Caki2 (cell line): ENCODE measurements around the gene GABRR1. TPM values are rescaled to one million over a fixed set of nuclear protein-coding genes. Genes with fewer than 3 reads are reported as not detected.
A peak's percentile ranks its signal among the peaks of the same experiment; 100 is the strongest.
"Not testable (repeated sequence)": the region's sequence is repeated elsewhere in the genome, so short reads cannot be mapped to it uniquely, and the experiment has no call there.

Source experiments
- DNase-seq: peaks from one replicate; pipeline ENCODE4 v3.0.0-alpha.2; 2015; ENCODE audit warnings: low read depth
- in situ Hi-C: cut with HindIII; loops from 2 replicates; pipeline ENCODE4 v1.10.0; 2016; ENCODE audit warnings: low sequenced_read_pairs, low pct_unique_long_range_greater_than_20kb, mixed read lengths
- total RNA-seq: library from RNA; depleted of rRNA; stranded (reverse); fragments of >200 nt; shearing (Covaris generic); gene quantifications from 2 replicates; pipeline ENCODE4 v1.2.3, GENCODE V29; 2014; ENCODE audit warnings: low replicate concordance; rRNA removed

Gene GABRR1
- total RNA-seq, 1 experiment from 2014 or later: 0.61 TPM

DNA sequence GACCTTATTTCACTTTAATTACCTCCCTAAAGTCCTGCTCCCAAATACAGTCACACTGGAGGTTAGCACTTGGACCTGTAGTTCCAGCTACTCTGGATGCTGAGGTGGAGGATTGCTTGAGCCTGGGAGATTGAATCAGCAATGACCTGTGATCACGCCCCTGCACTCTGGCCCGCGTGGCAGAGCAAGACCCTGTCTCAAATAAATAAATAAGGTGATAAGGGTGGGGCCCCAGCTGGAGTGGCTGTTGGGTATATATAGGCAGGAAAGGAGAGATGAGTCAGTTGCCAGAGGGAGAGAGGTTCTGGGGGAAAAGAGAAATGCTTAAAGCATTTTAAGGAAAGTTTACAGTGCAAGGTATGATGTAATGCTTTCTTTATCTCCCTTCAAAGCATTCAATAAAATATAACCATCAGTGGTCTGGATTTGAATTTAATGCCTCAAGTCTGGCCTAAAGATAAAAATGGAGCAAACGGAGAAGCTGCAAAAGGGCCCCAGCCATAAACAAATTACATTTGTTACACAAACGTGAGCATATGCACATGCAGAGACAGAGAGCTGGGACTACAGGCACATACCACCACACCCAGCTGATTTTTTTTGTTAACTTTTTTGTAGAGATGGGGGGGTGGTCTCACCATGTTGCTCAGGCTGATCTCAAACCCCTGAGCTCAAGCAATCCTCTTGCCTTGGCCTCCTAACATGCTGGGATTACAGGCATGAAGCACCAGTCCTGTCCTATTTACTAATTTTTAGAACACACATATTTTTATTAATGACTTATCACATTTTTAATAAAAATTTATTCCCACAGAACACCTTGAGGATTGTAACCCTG lies 77.4 kb downstream of the GABRR1 start:
- in situ Hi-C loops: no loop called here
- DNase-seq: peak; percentile 51

DNA sequence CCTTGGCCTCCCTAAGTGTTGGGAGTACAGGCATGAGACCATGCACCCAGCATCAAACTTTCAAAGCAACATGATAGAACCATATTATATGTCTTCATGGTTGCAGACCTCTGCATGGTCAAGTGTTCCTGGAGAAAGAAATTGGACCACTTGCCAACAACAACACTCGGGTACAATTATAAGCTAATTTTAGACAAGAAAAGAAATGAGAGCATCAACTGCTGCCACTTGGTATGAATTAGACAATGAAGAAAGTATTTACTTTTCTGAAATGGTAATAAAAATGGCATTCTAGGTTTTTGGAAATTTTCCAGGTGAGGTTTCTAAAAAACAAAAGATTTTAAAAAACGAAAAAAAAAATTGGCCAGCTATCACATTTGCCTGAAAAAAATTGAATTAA lies 79.0 kb downstream of the GABRR1 start:
- no peak for DNase-seq
- in situ Hi-C loops: no loop called here

DNA sequence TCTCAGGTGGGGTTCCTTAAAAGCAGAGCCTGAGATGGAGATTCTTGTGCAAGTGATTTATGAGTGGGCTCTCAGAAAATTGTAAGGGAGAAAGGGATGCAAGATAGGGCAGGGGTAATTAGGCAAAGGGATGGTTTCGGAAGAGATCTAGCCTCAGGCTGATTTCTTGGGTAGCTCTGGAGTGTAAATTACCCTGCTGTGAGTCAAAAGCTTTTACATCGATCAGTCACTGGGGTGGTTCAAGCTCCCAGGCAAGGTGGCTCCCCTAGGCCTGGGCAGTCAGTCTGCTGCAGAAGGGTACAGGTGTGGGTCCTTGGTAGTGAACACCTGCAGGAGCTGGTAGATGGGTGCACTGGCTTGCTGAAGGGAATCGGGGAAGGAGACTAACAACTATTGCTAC lies 82.4 kb downstream of the GABRR1 start:
- DNase-seq: no peak
- in situ Hi-C loops: no loop called here

GRCh38 chr6:89133981-89134380 lies 83.2 kb downstream of the GABRR1 start:
- in situ Hi-C loops: no loop called here
- DNase-seq: no peak

- DNase-seq: no peak
- in situ Hi-C loops: no loop called here
Measured at GRCh38 chr6:89132057-89132456, 85.1 kb downstream of the GABRR1 start.

GRCh38 chr6:89131599-89131998 lies 85.6 kb downstream of the GABRR1 start:
- in situ Hi-C loops: no loop called here
- no peak for DNase-seq

GRCh38 chr6:89128256-89128671 lies 88.9 kb downstream of the GABRR1 start:
- in situ Hi-C loops, DNase-seq: not testable (repeated sequence)

Other genes with a start within 250 kb of the GABRR1 start
- gene PNRC1, start 136.6 kb downstream of the GABRR1 start, total RNA-seq: 31.7 and 38.3 TPM in 2 replicates
- 1.9 and 2.8 TPM in 2 replicates for gene SRSF12, start 99.3 kb downstream of the GABRR1 start, total RNA-seq
- gene PM20D2, start 71.3 kb downstream of the GABRR1 start, total RNA-seq: 16.9 and 21.8 TPM in 2 replicates
- not detected in 2 replicates for gene GABRR2, start 97.9 kb upstream of the GABRR1 start, total RNA-seq
- gene UBE2J1, start 135.4 kb upstream of the GABRR1 start, total RNA-seq: 26.9 and 33.1 TPM in 2 replicates
- 6.5 and 8.3 TPM in 2 replicates for gene RRAGD, start 194.9 kb upstream of the GABRR1 start, total RNA-seq
- 12.5 and 16.9 TPM in 2 replicates for gene ANKRD6, start 215.8 kb upstream of the GABRR1 start, total RNA-seq